Measurements from ENCODE around the gene APOM. TPM values are rescaled to one million over a fixed set of nuclear protein-coding genes. Genes with fewer than 3 reads are reported as not detected.

Gene APOM
- total RNA-seq, 1 experiment from 2014 or later: 3.5 TPM

DNA sequence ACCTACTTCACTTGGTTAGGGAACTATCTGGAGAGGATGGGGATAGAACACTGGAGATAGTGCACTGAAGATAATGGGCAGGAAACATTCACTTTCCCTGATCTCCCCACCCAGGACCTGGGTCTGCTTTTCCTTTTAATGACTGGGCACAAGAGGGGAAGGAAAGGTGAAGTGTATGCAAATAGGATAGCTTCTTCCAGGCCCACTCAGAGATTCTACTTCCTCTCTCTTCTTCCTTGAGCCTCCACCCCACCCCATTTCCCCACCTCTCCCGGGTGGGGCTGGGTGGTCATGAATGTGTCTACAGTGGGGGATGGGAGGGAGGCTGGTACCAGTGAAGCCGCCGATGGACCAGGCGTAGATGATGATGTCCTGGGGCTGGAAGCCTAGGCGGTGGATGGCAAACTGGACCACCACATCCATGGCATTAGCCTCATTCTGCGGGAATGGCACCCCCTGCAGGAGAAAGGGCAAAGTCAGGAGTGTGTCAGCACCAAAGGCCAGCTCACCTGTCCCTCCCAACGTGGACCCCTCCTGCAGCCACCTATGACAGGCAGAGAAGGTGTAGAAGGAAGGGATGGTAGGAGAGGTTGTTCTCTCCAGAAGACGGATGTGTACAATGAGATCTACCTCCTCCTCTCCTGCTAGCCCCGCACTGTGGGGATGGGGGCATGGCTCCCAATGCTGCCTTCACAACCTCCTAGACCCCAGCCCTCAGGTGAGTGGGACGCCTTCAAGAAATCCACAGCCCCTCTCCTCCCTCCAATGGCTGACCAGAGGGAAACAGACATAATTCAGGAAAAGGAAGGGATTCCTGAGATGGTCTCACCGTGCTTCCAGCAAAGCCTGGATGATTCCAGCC is 33.8 kb downstream of the APOM start (continued):
- no peak for TF ChIP-seq ZNF512 (CRISPR knock-in tag; IDR thresholded peaks at IDR 0.05; ENCODE audit: borderline replicate concordance)
- TF ChIP-seq, protein P1, sequence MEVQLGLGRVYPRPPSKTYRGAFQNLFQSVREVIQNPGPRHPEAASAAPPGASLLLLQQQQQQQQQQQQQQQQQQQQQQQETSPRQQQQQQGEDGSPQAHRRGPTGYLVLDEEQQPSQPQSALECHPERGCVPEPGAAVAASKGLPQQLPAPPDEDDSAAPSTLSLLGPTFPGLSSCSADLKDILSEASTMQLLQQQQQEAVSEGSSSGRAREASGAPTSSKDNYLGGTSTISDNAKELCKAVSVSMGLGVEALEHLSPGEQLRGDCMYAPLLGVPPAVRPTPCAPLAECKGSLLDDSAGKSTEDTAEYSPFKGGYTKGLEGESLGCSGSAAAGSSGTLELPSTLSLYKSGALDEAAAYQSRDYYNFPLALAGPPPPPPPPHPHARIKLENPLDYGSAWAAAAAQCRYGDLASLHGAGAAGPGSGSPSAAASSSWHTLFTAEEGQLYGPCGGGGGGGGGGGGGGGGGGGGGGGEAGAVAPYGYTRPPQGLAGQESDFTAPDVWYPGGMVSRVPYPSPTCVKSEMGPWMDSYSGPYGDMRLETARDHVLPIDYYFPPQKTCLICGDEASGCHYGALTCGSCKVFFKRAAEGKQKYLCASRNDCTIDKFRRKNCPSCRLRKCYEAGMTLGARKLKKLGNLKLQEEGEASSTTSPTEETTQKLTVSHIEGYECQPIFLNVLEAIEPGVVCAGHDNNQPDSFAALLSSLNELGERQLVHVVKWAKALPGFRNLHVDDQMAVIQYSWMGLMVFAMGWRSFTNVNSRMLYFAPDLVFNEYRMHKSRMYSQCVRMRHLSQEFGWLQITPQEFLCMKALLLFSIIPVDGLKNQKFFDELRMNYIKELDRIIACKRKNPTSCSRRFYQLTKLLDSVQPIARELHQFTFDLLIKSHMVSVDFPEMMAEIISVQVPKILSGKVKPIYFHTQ (CRISPR knock-in tag; IDR thresholded peaks at IDR 0.05): no peak
- TF ChIP-seq, protein P2, sequence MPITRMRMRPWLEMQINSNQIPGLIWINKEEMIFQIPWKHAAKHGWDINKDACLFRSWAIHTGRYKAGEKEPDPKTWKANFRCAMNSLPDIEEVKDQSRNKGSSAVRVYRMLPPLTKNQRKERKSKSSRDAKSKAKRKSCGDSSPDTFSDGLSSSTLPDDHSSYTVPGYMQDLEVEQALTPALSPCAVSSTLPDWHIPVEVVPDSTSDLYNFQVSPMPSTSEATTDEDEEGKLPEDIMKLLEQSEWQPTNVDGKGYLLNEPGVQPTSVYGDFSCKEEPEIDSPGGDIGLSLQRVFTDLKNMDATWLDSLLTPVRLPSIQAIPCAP (CRISPR knock-in tag; IDR thresholded peaks at IDR 0.05): no peak

DNA sequence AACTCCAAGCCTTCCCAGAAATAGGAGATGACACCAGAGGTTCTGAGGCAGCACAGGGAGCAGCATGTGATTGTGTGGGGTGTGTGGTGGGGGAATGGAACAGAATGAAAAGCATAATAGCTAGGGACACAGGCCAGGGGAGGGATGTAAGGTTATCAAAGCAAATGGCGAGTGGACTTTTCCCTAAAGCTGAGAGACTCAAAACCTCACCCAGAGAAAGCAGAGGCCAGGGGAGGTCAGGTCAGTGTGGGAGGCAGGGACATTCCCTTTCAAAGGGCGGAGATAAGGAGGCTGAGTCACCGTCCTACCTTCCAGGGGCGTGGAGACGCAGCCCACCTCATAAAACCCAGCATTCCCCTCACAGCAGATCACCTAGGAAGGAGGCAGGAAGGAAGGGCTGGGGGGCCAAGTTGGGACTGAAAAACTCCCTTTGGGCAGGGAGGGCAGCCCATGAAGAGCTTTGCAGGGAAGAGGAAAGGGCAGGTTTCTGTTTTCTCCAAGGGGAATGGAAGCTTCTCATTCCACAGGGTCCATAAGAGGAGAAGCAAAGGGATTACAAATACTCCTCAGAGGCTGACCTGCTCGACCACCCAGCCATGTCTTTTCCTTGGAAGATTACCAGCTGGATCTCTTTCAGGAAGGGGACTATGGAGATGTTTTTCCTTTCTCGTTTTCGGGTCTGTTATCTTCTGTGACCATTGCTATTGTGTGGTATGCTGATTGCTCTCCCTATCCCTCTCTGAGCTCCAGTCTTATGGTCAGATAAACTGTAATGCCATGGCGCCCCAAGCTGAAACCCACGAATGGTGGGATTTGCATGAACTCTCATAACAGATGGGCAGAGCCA is 34.8 kb downstream of the APOM start:
- Mint-ChIP-seq H3K9me3 (no peaks in the 10 kb centered on the region), H3K36me3 (peaks cover 19% of the 10 kb centered on the region), H3K4me1 (no peaks in the 10 kb centered on the region), H3K27ac (no peak overlapping the region), H3K27me3 (ENCODE audit: low read depth) (no peaks in the 10 kb centered on the region), H3K4me3 (no peak overlapping the region)
- DNase-seq (ENCODE audit: low spot score) (no peak), ATAC-seq (no peak)
- TF ChIP-seq ETV6 (CRISPR knock-in tag; IDR thresholded peaks at IDR 0.05): no peak
- no peak for TF ChIP-seq GTF2I (CRISPR knock-in tag; conservative IDR thresholded peaks at IDR 0.05)
- no peak for TF ChIP-seq ZNF416 (CRISPR knock-in tag; IDR thresholded peaks at IDR 0.05)
- no peak for TF ChIP-seq PRDM15 (CRISPR knock-in tag; IDR thresholded peaks at IDR 0.05)
- no peak for TF ChIP-seq JAZF1 (CRISPR knock-in tag; IDR thresholded peaks at IDR 0.05)
- TF ChIP-seq TCF7 (CRISPR knock-in tag; IDR thresholded peaks at IDR 0.05; ENCODE audit: low read depth): no peak
- no peak for TF ChIP-seq GABPB1 (CRISPR knock-in tag; IDR thresholded peaks at IDR 0.05)
- TF ChIP-seq ZNF425 (CRISPR knock-in tag; conservative IDR thresholded peaks at IDR 0.05): no peak
- ChIA-PET CTCF (interaction anchor here (0.5 to 2.2 kb wide), 35 partner anchors 10 to 487 kb away, joined by 3 to 20 read pairs (median 4); partner anchors contain the start of genes ABHD16A, APOM, ATP6V1G2 and C6orf47), POLR2A (interaction anchor here (1.3 kb wide), 1 partner anchor 13 kb away, joined by 4 read pairs; no protein-coding TSS in a partner anchor)
